Fibroblast of lung (primary cell): ENCODE measurements around the gene AOC3. TPM values are rescaled to one million over a fixed set of nuclear protein-coding genes. Genes with fewer than 3 reads are reported as not detected.

Source experiments
- DNase-seq, 2 donors: peaks; one replicate each; pipeline versions ENCODE4 v3.0.0 to v3.0.0-alpha.2; 2010; ENCODE audit warnings: low read depth in 2 of 2
- H2AFZ ChIP-seq: 2 replicates; pipeline ENCODE4 v1.5.1; 2012; ENCODE audit warnings: low read length, control low read depth, inconsistent platforms
- H3K27ac ChIP-seq: 2 replicates; pipeline ENCODE4 v1.5.1; 2011; ENCODE audit warnings: low read length, control low read depth; ENCODE audit not compliant: insufficient read depth
- H3K27me3 ChIP-seq: 2 replicates; pipeline ENCODE4 v1.5.1; 2011; ENCODE audit warnings: mild to moderate bottlenecking, low read length; ENCODE audit not compliant: control insufficient read depth, insufficient read depth
- H3K36me3 ChIP-seq: 2 replicates; pipeline ENCODE4 v1.5.1; 2011; ENCODE audit warnings: low read length; ENCODE audit not compliant: control insufficient read depth, insufficient read depth
- H3K4me1 ChIP-seq: 2 replicates; pipeline ENCODE4 v1.5.1; 2011; ENCODE audit warnings: low read length; ENCODE audit not compliant: control insufficient read depth, insufficient read depth; ENCODE audit errors: extremely low read depth
- H3K4me2 ChIP-seq: 2 replicates; pipeline ENCODE4 v1.5.1; 2011; ENCODE audit warnings: low read length, control low read depth; ENCODE audit not compliant: insufficient read depth; ENCODE audit errors: extremely low read depth
- H3K4me3 ChIP-seq, 4 experiments: fragments of 200-600 bp in 1 of 4; sonication (generic) in 1 of 4; replicated peaks in 1 of 4; 2 replicates each; pipeline ENCODE4 v1.5.1; 2011 to 2016; ENCODE audit warnings: low read length in 4 of 4, low read depth in 3 of 4, mild to moderate bottlenecking in 3 of 4, control low read depth in 2 of 4, inconsistent platforms in 1 of 4, mixed read lengths in 1 of 4; ENCODE audit not compliant: insufficient read depth in 1 of 4; ENCODE audit errors: control extremely low read depth in 1 of 4
- H3K79me2 ChIP-seq: 2 replicates; pipeline ENCODE4 v1.5.1; 2012; ENCODE audit warnings: mild to moderate bottlenecking, low read length, inconsistent platforms; ENCODE audit not compliant: control insufficient read depth, insufficient read depth
- H3K9ac ChIP-seq: 2 replicates; pipeline ENCODE4 v1.5.1; 2011; ENCODE audit warnings: mild to moderate bottlenecking, low read length, control low read depth; ENCODE audit not compliant: insufficient read depth
- H3K9me3 ChIP-seq: 2 replicates; pipeline ENCODE4 v1.5.1; 2012; ENCODE audit warnings: low read depth, low read length; ENCODE audit not compliant: control insufficient read depth, insufficient read depth
- H4K20me1 ChIP-seq: 2 replicates; pipeline ENCODE4 v1.5.1; 2011; ENCODE audit warnings: low read length; ENCODE audit not compliant: control insufficient read depth, insufficient read depth; ENCODE audit errors: extremely low read depth
- CTCF ChIP-seq, 2 donors: IDR thresholded peaks in 1 of 2; conservative IDR thresholded peaks in 1 of 2; 1 replicate in 1 of 2; 2 replicates in 1 of 2; pipeline ENCODE4 v1.5.1; 2011 to 2012; ENCODE audit warnings: low read length in 2 of 2, control low read depth in 1 of 2, inconsistent platforms in 1 of 2, low read depth in 1 of 2, mild to moderate bottlenecking in 1 of 2
- EZH2 ChIP-seq: IDR thresholded peaks from 2 replicates; pipeline ENCODE4 v1.5.1; 2012; ENCODE audit warnings: low read length, control low read depth, mild to moderate bottlenecking; ENCODE audit errors: missing control alignments
- polyA plus RNA-seq, 2 donors: library from polyadenylated mRNA; depleted of rRNA in 1 of 2; stranded (reverse) in 1 of 2; unstranded in 1 of 2; fragments of >200 nt; gene quantifications; 2 replicates each; pipeline ENCODE4 v1.2.1, GENCODE V29; 2011 to 2012; ENCODE audit warnings: missing spikeins in 1 of 2
- total RNA-seq: library from RNA; depleted of rRNA; stranded (reverse); fragments of >200 nt; gene quantifications from 2 replicates; pipeline ENCODE4 v1.2.1, GENCODE V29; 2014

Gene AOC3
- total and polyA plus RNA-seq, 2 donors (not counting 1 experiment from before 2014, with no cell fraction given): 0.17 to 3.5 TPM

- no peaks in the 10 kb centered on the region for H3K9me3 ChIP-seq
- H3K4me1 ChIP-seq: no peaks in the 10 kb centered on the region
- no peaks in the 10 kb centered on the region for H3K79me2 ChIP-seq
- H3K36me3 ChIP-seq: no peaks in the 10 kb centered on the region
- DNase-seq: no peak
- TF ChIP-seq CTCF (conservative IDR thresholded peaks at IDR 0.05 in 1 of 2, IDR thresholded peaks at IDR 0.05 in 1 of 2; ENCODE audit: low read depth in 1 of 2, low read length in 2 of 2): no peak
- no peak for TF ChIP-seq EZH2
- H3K4me3 ChIP-seq: no peak overlapping the region
- H3K27me3 ChIP-seq: peaks cover 4% of the 10 kb centered on the region
- H4K20me1 ChIP-seq: no peaks in the 10 kb centered on the region
- H3K4me2 ChIP-seq: no peak overlapping the region
- H2AFZ ChIP-seq: no peak overlapping the region
- no peak overlapping the region for H3K27ac ChIP-seq
- no peak overlapping the region for H3K9ac ChIP-seq
These were observed 26.0 kb downstream of the AOC3 start for GRCh38 chr17:42877037-42877436.

- Histone ChIP-seq H2AFZ (no peak overlapping the region), H3K27me3 (peaks cover 4% of the 10 kb centered on the region), H3K27ac (no peak overlapping the region), H3K4me2 (no peak overlapping the region), H3K4me1 (no peaks in the 10 kb centered on the region), H3K36me3 (no peaks in the 10 kb centered on the region), H3K9ac (no peak overlapping the region), H3K79me2 (no peaks in the 10 kb centered on the region), H4K20me1 (no peaks in the 10 kb centered on the region), H3K9me3 (no peaks in the 10 kb centered on the region), H3K4me3 (no peak overlapping the region)
- TF ChIP-seq CTCF (conservative IDR thresholded peaks at IDR 0.05 in 1 of 2, IDR thresholded peaks at IDR 0.05 in 1 of 2; ENCODE audit: low read depth in 1 of 2, low read length in 2 of 2) (no peak), EZH2 (no peak)
- no peak for DNase-seq
These were observed 27.3 kb downstream of the AOC3 start for GRCh38 chr17:42878123-42878880.

GRCh38 chr17:42878924-42879595 is 28.1 kb downstream of the AOC3 start:
- no peak overlapping the region for H3K4me3 ChIP-seq
- no peaks in the 10 kb centered on the region for H4K20me1 ChIP-seq
- no peaks in the 10 kb centered on the region for H3K9me3 ChIP-seq
- H3K9ac ChIP-seq: no peak overlapping the region
- H3K4me2 ChIP-seq: no peak overlapping the region
- H3K4me1 ChIP-seq: no peaks in the 10 kb centered on the region
- H3K27me3 ChIP-seq: peaks cover 4% of the 10 kb centered on the region
- H3K36me3 ChIP-seq: no peaks in the 10 kb centered on the region
- no peak overlapping the region for H3K27ac ChIP-seq
- no peaks in the 10 kb centered on the region for H3K79me2 ChIP-seq
- no peak overlapping the region for H2AFZ ChIP-seq
- TF ChIP-seq EZH2: no peak
- TF ChIP-seq CTCF (conservative IDR thresholded peaks at IDR 0.05 in 1 of 2, IDR thresholded peaks at IDR 0.05 in 1 of 2; ENCODE audit: low read depth in 1 of 2, low read length in 2 of 2): no peak
- DNase-seq: no peak
